H9 (cell line): ENCODE results near the gene SFXN2. TPM values are rescaled to one million over a fixed set of nuclear protein-coding genes. Genes with fewer than 3 reads are reported as not detected.

Experiments used
- DNase-seq: peaks from one replicate; pipeline ENCODE4 v3.0.0-alpha.2; 2017
- H2AFZ ChIP-seq: one replicate; pipeline ENCODE4 v1.6.1; 2013; ENCODE audit warnings: mild to moderate bottlenecking, low read length, control low read depth, moderate library complexity
- H2AK5ac ChIP-seq: 2 replicates; pipeline ENCODE4 v1.6.1; 2013; ENCODE audit warnings: low read length, control low read depth, mixed read lengths; ENCODE audit not compliant: insufficient read length
- H2BK120ac ChIP-seq: one replicate; pipeline ENCODE4 v1.6.1; 2013; ENCODE audit warnings: low read depth, mild to moderate bottlenecking, low read length, control low read depth, inconsistent platforms; ENCODE audit not compliant: poor library complexity, severe bottlenecking
- H2BK12ac ChIP-seq: 2 replicates; pipeline ENCODE4 v1.6.1; 2013; ENCODE audit warnings: low read length, control low read depth, mixed read lengths, low read depth; ENCODE audit not compliant: insufficient read length
- H2BK15ac ChIP-seq: 2 replicates; pipeline ENCODE4 v1.6.1; 2013; ENCODE audit warnings: low read depth, low read length, control low read depth
- H2BK20ac ChIP-seq: one replicate; pipeline ENCODE4 v1.6.1; 2013; ENCODE audit warnings: low read depth, mild to moderate bottlenecking, low read length, control low read depth, inconsistent platforms; ENCODE audit not compliant: poor library complexity, severe bottlenecking
- H2BK5ac ChIP-seq: 2 replicates; pipeline ENCODE4 v1.6.1; 2013; ENCODE audit warnings: low read length, control low read depth, mixed read lengths; ENCODE audit not compliant: insufficient read length
- H3K14ac ChIP-seq: 2 replicates; pipeline ENCODE4 v1.6.1; 2013; ENCODE audit warnings: low read length, control low read depth; ENCODE audit not compliant: insufficient read depth
- H3K18ac ChIP-seq: 2 replicates; pipeline ENCODE4 v1.6.1; 2013; ENCODE audit warnings: low read depth, mild to moderate bottlenecking, mixed read lengths, low read length, control low read depth; ENCODE audit not compliant: insufficient read length
- H3K23ac ChIP-seq: 2 replicates; pipeline ENCODE4 v1.6.1; 2013; ENCODE audit warnings: low read length, control low read depth, mixed read lengths, low read depth; ENCODE audit not compliant: insufficient read length
- H3K23me2 ChIP-seq: 2 replicates; pipeline ENCODE4 v1.6.1; 2013; ENCODE audit warnings: low read depth, mild to moderate bottlenecking, mixed read lengths, low read length, control low read depth; ENCODE audit not compliant: insufficient read length, poor library complexity, severe bottlenecking
- H3K27ac ChIP-seq: 2 replicates; pipeline ENCODE4 v1.5.1; 2013; ENCODE audit warnings: low read length, control low read depth, mixed read lengths, low read depth; ENCODE audit not compliant: insufficient read length
- H3K27me3 ChIP-seq: 2 replicates; pipeline ENCODE4 v1.6.1; 2013; ENCODE audit warnings: low read length, control low read depth, inconsistent platforms; ENCODE audit not compliant: insufficient read depth
- H3K4ac ChIP-seq: 2 replicates; pipeline ENCODE4 v1.6.1; 2013; ENCODE audit warnings: low read depth, mild to moderate bottlenecking, control low read depth, inconsistent platforms, low read length, moderate library complexity
- H3K4me1 ChIP-seq: 2 replicates; pipeline ENCODE4 v1.6.1; 2013; ENCODE audit warnings: low read length, control low read depth, inconsistent platforms; ENCODE audit not compliant: insufficient read depth
- H3K4me2 ChIP-seq: 2 replicates; pipeline ENCODE4 v1.6.1; 2013; ENCODE audit warnings: low read length, control low read depth, mixed read lengths; ENCODE audit not compliant: insufficient read length, insufficient read depth
- H3K56ac ChIP-seq: 2 replicates; pipeline ENCODE4 v1.6.1; 2013; ENCODE audit warnings: low read depth, mild to moderate bottlenecking, mixed read lengths, low read length, control low read depth; ENCODE audit not compliant: insufficient read length
- H3K79me1 ChIP-seq: 2 replicates; pipeline ENCODE4 v1.6.1; 2013; ENCODE audit warnings: low read depth, mild to moderate bottlenecking, moderate library complexity, low read length, control low read depth, inconsistent platforms; ENCODE audit not compliant: insufficient read depth, poor library complexity, severe bottlenecking
- H3K79me2 ChIP-seq: 2 replicates; pipeline ENCODE4 v1.6.1; 2013; ENCODE audit warnings: low read length, control low read depth, inconsistent platforms; ENCODE audit not compliant: insufficient read depth
- H3K9ac ChIP-seq: 2 replicates; pipeline ENCODE4 v1.6.1; 2013; ENCODE audit warnings: low read length, control low read depth, mixed read lengths; ENCODE audit not compliant: insufficient read length; ENCODE audit errors: extremely low read depth
- H3K9me3 ChIP-seq: one replicate; pipeline ENCODE4 v1.6.1; 2013; ENCODE audit warnings: low read depth, low read length, inconsistent platforms; ENCODE audit not compliant: control insufficient read depth
- H3T11ph ChIP-seq: one replicate; pipeline ENCODE4 v1.6.1; 2013; ENCODE audit warnings: mild to moderate bottlenecking, low read length, control low read depth, inconsistent platforms
- H4K20me1 ChIP-seq: one replicate; pipeline ENCODE4 v1.6.1; 2013; ENCODE audit not compliant: control insufficient read depth, insufficient read length, insufficient read depth
- H4K5ac ChIP-seq: 2 replicates; pipeline ENCODE4 v1.6.1; 2013; ENCODE audit warnings: low read depth, mild to moderate bottlenecking, mixed read lengths, low read length, control low read depth; ENCODE audit not compliant: insufficient read length
- H4K8ac ChIP-seq: replicated peaks from 2 replicates; pipeline ENCODE4 v1.6.1; 2013; ENCODE audit warnings: low read length, control low read depth, mixed read lengths, low read depth; ENCODE audit not compliant: insufficient read length
- H4K91ac ChIP-seq: 2 replicates; pipeline ENCODE4 v1.6.1; 2013; ENCODE audit warnings: low read depth, mild to moderate bottlenecking, moderate library complexity, mixed read lengths, low read length, control low read depth; ENCODE audit not compliant: insufficient read length
- H3K27ac Mint-ChIP-seq, 3 experiments: 2 replicates in 2 of 3; 3 replicates in 1 of 3; pipeline ENCODE4 v1.8.0; 2020 to 2021; ENCODE audit warnings: mixed read lengths in 3 of 3, mild to moderate bottlenecking in 1 of 3, moderate library complexity in 1 of 3
- H3K27me3 Mint-ChIP-seq: 2 replicates; pipeline ENCODE4 v1.8.0; 2021; ENCODE audit warnings: low read depth, mild to moderate bottlenecking, moderate library complexity, mixed read lengths
- H3K36me3 Mint-ChIP-seq, 3 experiments: 2 replicates in 2 of 3; 3 replicates in 1 of 3; pipeline ENCODE4 v1.8.0; 2020 to 2021; ENCODE audit warnings: low read depth in 3 of 3, mixed read lengths in 3 of 3; ENCODE audit not compliant: insufficient read depth in 1 of 3
- H3K4me1 Mint-ChIP-seq, 2 experiments: 2 replicates each; pipeline ENCODE4 v1.8.0; 2020; ENCODE audit warnings: mixed read lengths in 2 of 2
- H3K4me3 Mint-ChIP-seq, 2 experiments: 2 replicates in 1 of 2; 3 replicates in 1 of 2; pipeline ENCODE4 v1.8.0; 2020 to 2021; ENCODE audit warnings: mild to moderate bottlenecking in 2 of 2, mixed read lengths in 2 of 2, moderate library complexity in 1 of 2
- H3K9me3 Mint-ChIP-seq, 2 experiments: 2 replicates in 1 of 2; 3 replicates in 1 of 2; pipeline ENCODE4 v1.8.0; 2020; ENCODE audit warnings: mild to moderate bottlenecking in 2 of 2, mixed read lengths in 2 of 2, moderate library complexity in 1 of 2
- CTCF ChIP-seq: fragments of 200-600 bp; sonication (generic); conservative IDR thresholded peaks from 3 replicates; pipeline ENCODE4 v1.8.0; 2021; ENCODE audit warnings: antibody characterized with exemption, mild to moderate bottlenecking
- WGBS: extraction: QIAGEN DNeasy Blood & Tissue Kit; methylation state at CpG from one replicate; pipeline ENCODE4 v1.1.7; 2013; ENCODE audit warnings: missing lambda C conversion rate, low lambda C conversion rate, mixed read lengths; ENCODE audit not compliant: insufficient read length; ENCODE audit errors: extremely low coverage; 5-methylcytosine and 5-hydroxymethylcytosine counted together
- total RNA-seq: library from RNA; stranded (reverse); gene quantifications from 2 replicates; pipeline ENCODE4 v1.2.1, GENCODE V29; 2021

The SFXN2 gene
- total RNA-seq, 1 experiment from 2014 or later, result 34.7 TPM

GRCh38 chr10:102757323-102757722 lies 42.9 kb downstream of the SFXN2 start:
- WGBS, result no CpG with 5 or more reads among the region's 6 CpGs
- Histone ChIP-seq H3K4me1 (no peaks in the 10 kb centered on the region), H3T11ph (no peak overlapping the region), H4K91ac (no peak overlapping the region), H3K56ac (no peak overlapping the region), H4K20me1 (no peaks in the 10 kb centered on the region), H2AFZ (no peak overlapping the region), H4K5ac (no peak overlapping the region), H3K27me3 (no peaks in the 10 kb centered on the region), H3K27ac (no peak overlapping the region), H3K79me2 (no peaks in the 10 kb centered on the region), H3K14ac (no peak overlapping the region), H3K9ac (no peak overlapping the region), H3K4ac (no peak overlapping the region), H2BK5ac (no peak overlapping the region), H2BK120ac (no peak overlapping the region), H2BK12ac (no peak overlapping the region), H2BK20ac (no peak overlapping the region), H3K4me2 (no peak overlapping the region), H3K79me1 (no peaks in the 10 kb centered on the region), H3K18ac (no peak overlapping the region), H2BK15ac (no peak overlapping the region), H4K8ac (no peak overlapping the region), H3K23ac (no peak overlapping the region), H3K9me3 (no peaks in the 10 kb centered on the region), H2AK5ac (no peak overlapping the region), H3K23me2 (no peaks in the 10 kb centered on the region)
- Mint-ChIP-seq H3K4me3 (no peak overlapping the region), H3K36me3 (no peaks in the 10 kb centered on the region), H3K4me1 (peaks cover 13 to 22% of the 10 kb centered on the region in 2 experiments), H3K27me3 (no peaks in the 10 kb centered on the region), H3K27ac (no peak overlapping the region; a peak in 1 of 7 replicates), H3K9me3 (no peaks in the 10 kb centered on the region)
- DNase-seq, result no peak
- no peak for TF ChIP-seq CTCF
